ENCODE results near the gene SERGEF.

The SERGEF gene

DNA sequence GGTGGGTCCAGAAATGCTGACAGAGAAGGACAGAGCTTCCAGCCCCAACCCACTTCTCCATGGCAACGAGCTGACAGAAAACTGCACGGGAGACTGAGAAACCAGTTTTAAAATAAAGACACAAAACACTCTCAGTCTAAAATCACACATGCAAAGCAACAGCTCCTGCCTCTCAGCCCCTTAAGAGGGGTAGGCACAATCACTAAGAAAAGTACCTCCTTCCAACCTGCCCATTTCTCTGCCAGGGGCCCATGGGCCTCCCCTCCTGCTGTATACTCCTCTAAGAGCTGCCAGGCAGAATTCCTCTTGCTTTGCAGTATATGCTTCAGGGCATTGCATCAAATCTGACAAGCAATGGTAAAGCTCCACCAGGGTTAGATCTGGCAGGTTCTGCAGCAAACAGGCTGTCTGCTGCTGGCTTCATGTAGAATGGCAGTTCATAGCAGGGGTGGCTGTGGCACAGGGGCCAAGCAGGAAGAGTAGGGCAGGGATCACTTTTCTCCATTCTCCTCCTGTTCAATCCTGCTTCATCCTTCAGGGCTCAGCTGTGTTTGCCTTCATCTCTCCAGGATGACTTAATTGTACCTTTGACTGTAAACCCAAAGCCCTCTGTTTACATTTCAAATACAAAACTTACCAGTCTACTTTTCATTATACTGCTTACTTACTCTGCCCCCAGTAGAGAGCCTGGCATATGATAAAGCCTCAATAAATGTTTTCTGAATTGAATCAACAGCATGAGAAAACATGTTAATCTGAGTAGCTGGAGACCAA lies 200.6 kb downstream of the SERGEF start:
- no peak for DNase-seq (ENCODE audit: low spot score)

DNA sequence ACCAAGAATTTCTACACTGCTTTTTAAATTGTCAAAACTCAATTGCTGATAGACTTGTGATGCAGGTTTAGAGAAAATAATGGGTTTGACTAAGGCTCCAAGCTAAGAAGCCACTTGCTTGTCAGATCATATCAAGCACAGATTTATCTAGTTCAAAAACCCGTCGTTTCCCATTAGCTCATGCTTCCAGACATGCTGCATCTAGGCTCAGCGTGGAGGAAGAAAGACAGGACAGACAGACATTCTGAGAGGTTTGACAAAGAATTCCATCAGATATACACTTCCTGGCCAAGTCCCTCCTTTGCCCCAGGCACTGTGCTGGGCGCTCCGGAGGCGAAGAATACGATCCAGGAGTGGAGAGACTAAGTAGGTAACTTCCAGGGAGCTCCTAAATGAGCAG lies 201.5 kb downstream of the SERGEF start:
- DNase-seq (ENCODE audit: low spot score): no peak

DNA sequence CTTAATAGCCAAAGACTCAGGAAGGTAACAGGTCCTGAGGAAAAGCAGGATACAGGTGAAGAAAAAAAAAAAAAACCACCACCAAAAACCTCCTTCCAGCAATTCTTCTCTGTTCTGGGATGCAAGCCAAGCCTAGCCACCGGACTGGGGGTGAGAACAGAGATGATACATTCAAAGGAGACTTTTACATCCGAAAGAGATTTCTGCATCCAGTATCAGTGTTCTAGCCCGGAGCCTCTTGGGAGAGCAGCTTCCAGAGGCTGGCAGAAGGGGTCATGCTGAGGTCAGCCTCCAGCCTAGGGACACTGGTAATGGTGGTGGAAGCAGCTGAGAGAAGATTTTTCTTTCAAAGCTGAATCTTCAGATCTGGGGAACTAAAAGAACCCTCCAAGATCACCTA lies 202.1 kb downstream of the SERGEF start:
- DNase-seq (ENCODE audit: low spot score): no peak

DNA sequence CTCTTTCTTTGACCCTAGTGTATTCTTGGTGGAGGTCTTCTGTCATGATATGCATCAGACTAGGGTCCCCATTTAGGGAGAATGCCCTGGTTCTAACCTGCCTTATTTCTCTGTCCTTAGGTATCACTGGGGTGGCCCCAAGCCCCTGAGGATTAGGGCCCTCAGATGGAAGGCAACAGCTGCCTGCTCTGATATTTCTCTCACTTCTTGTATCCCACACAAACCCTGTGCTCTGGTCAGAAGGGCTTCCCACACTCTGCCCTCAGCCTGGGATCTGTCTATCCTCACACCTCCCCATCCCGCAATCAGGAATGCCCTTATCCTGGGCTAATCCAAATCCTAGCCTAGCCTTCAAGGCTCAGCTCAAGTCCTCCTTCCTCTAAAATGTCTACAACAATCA lies 202.8 kb downstream of the SERGEF start:
- no peak for DNase-seq (ENCODE audit: low spot score)

DNA sequence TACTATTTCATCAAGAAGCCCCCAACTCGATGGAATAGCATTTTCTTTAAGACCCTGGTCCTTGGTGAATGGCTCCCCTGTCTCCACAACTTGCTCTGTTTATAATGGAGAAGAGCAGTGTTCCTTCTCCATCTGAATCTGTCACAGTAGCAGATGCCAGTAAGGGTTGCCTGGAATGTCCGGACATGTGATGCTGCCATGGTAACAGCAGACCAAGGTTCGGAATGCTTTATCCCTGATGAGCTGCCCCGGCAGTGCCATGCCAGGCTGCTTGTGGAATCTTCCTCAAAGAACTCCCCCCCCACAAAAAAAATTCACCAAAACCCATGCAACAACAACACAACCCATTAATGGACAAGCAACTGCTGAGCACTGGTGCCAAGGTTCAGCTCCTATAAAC lies 205.8 kb downstream of the SERGEF start:
- no peak for DNase-seq (ENCODE audit: low spot score)

DNA sequence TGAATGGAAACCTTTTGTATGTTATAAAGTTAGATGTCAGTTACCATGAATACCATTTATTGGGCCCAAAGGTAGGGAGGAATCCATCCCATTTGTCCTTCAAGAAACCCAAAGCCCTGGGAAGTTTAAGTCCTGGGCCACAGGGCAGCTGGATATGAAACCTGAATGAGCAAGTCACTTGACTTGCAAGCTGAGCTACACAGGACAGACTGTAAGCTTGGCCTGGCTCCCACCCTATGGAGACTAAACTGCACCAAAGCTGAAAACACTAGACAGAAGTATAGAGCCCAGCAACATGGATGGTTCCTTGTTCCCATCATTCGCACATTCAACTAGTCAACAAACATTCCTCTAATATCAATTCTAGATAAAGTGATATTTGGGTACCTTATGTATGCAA lies 207.0 kb downstream of the SERGEF start:
- no peak for DNase-seq (ENCODE audit: low spot score)

DNA sequence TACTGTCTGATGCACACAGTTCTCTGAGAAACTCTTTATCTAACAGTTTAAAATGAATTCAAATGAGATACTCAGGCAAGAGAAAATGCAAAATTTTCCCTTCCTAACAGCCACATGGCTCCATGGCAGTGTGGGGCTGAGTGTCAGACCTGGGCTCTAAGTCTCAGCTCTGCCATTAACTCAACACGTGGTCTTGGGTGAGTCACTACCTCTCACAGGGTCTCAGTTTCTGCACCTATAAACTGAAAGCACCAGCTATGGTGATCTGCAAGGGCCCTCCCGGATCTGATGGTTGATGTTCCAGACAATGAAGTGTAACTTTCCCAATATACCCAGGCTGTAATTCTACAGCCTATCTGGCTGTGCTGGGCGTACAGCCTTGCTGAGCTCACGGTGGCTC lies 207.8 kb downstream of the SERGEF start:
- DNase-seq (ENCODE audit: low spot score): no peak

DNA sequence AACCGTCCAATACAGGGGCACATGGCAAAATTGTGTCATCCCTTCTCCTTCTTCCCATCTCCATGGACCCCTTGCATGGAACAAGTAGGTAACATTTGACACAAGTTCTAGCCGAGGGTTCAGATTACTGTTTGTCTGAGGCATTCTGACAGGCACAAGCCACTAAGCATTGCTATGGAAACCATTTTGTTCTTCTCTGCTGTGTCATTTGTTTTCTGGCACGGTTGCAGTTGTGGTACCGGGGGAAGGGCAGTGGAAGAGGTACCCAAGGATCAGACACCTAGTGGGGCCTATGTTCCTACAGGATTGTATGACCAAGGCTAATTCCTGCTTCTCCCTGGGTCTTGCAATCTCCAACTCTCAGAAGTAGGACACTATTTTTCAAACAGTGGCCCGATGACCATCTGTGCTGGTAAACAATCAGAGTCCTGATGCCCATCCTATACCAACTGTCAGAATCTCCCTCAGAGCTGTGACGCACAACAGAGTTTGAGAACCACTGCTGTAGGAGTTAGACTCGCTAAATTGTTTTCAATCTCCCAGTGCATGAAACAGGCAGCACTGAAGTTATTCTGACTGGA lies 209.0 kb downstream of the SERGEF start:
- no peak for DNase-seq (ENCODE audit: low spot score)

DNA sequence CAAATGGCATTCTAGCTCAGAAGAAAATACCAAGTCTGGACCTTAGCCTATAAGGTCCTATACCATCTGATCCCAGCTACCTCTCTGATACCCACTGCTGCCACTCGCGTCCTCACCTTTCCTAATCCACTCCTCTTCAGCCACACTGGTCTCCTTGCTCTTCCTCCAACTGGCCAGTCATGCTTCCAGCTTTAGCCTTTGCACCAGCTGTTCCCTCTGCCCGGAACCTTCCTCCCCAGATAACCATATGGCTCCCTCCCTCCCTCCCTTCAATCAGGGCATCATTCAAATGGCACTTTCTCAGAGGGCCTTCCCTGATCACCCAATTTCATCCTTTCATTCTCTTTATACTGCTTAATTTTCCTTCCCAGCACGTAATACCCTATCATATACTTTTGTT lies 210.4 kb downstream of the SERGEF start:
- no peak for DNase-seq (ENCODE audit: low spot score)

DNA sequence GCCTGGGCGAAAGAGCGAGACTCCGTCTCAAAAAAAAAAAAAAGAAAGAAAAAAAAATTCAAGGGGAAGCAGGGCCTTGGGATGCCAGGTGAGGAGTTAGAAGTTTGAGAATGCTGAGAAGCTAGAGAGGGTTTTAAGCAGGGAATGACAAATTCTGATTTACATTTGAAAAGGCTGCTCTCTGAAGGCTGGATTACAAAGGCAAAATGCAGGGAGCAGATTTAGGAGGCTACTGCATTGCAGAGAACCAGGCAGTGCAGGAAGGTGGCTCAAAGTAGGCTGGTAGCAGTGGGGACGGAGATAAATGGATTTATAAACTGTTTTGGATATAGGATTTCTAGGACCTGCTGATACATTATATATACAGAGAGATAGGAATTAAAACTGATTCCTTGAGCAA lies 211.7 kb downstream of the SERGEF start:
- no peak for DNase-seq (ENCODE audit: low spot score)

DNA sequence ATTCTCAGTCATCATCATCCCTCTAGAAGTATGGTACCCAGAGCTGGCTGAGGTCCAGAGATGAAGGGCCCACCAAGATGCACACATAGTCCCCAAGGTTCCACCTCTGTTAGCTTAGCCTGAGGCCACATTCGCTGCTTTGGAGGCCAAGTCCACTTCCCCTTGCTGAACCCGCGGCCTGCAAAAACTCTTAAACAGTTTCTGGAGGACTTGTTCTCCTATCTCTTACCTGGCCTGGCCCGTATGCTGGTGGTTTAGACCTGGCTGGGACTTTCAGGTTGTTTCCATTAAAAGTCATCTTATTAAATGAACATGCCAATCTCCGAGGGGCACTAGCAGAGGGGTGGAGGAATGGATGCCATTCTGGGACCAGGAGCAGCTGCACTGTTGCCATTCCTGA lies 213.7 kb downstream of the SERGEF start:
- no peak for DNase-seq (ENCODE audit: low spot score)

DNA sequence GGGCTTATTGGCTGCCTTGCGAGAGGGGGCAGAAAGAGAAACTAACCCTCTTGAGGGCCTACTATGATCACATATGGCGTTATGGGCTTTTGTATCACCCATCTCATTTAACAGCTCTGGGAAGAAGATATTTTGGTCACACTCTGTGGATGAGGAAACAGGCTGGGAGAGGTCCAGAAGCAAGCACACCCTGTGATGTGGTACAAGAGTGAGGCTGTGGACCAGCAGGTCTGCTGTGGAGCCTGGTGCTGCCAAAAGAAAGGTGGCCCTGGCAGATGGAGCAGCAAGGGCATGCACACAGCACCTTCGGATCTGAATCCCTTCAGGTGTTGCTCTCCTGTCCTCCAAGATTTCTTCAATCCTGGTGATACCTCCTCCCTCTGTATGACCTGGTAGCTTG lies 214.1 kb downstream of the SERGEF start:
- DNase-seq (ENCODE audit: low spot score): no peak

DNA sequence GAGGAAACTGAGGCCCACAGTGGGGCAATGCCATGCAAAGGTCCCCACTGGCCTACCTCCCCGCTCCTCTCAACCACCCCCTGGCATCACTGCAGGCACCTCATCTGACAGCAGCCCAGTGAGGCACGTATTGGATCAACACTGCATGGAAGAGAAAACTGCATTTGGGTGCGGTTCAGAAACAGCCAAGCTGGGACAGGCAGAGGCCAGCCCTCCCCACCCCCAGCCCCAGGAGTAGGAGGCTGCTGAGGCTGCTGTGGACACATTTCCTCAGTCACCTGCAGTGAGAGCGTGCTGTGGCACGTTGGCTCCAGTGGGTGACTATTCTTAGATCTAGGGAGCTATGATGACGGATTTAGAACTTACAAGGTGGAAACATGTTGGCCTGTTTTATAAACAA lies 214.6 kb downstream of the SERGEF start:
- DNase-seq (ENCODE audit: low spot score): no peak

DNA sequence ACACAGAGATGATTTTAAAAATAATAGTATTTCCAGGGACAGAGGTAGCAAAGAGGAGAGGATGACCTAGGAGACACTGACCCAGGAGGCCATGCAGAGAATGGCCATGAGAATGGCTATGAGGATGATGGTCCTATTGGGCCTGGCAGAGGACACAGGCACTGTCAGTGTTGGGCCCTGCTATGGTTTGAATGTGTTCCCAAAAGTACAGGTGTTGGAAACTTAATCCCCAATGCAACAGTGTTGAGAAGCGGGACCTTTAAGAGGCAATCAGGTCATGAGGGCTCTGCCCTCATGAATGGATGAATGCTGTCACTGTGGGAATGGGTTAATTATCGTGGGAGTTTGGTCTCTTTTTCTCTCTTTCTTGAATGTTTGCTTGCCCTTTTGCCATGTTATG lies 216.7 kb downstream of the SERGEF start:
- no peak for DNase-seq (ENCODE audit: low spot score)

DNA sequence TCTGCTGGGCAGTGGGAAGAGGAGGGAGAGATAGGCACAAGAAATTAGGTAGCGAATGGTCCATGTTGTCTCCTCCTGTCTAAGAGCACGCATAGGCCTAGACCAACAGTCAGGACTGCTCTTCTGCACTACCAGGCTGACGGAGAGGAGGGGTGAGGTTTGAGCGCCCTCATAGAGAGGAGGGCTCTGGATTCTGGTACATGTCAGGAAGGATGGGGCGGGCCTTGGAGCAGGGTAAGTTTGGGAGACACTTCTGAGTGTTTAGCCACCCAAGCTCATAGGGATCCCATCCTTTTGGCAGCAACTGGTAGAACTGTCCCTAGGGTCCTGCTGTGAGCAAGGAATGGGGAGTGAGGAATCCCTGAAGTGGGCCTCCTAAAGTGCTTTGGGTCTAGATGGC lies 217.9 kb downstream of the SERGEF start:
- no peak for DNase-seq (ENCODE audit: low spot score)

DNA sequence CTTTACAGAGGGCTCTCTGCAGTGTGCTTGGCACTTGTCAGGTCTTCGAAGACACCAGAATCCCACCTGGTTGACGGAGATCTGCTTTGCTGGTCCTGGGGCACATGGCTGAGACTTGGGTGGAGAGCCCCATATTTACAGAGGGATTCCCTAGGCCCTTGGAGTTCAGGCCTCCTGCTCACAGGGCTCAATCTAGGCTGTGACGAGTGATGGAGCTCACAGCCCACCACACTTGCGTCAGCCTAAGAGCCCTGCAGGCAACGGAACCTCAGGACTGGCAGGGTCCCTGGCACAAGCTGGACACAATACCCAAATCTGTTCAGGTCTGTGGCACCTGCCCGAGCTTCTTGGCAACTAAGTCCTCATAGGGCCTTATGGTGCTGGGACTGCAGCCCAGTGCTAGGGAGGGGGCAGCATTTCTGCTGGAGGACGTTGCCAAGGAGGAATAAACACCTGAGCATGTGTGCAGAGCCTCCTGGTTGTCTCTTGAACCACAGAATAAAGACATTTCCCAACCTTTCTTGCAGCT lies 219.1 kb downstream of the SERGEF start:
- no peak for DNase-seq (ENCODE audit: low spot score)

DNA sequence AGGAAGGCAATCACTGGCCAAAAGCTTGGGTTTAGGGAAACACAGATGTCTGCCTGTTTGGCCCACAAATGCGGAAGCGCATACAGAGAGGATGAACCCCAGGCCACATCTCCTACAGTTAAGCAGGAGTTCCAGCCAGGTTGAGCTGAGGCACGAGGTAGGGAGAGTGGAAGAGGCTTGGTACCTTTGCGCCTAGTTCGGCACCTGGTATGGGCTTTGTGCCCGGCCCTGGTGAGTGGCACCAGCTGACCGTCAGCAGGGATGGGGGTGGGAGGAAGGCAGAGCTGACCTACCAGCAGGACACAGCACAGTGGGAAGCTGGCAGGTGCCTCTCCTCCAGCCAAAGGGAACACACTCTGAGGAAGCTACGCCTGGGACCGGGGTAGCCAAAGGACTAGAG lies 220.7 kb downstream of the SERGEF start:
- no peak for DNase-seq (ENCODE audit: low spot score)

DNA sequence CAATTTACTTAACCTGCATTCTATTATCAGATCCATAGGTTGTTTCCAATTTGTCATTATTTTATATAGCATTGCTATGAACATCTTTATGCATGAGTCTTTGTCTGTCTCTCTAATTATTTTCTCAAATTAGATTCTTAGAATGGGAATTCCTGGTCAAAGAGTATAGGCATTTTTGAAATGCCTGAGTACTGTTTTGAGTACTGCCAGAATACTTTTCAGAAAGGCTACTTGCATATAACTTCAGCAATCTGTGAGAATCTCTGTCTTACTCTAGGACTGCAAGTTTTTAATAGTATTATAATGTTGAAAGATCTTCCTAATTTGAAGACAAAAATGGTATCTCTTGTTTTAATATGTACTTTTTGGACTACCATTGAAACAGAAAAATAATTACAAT lies 221.7 kb downstream of the SERGEF start:
- DNase-seq (ENCODE audit: low spot score): no peak

DNA sequence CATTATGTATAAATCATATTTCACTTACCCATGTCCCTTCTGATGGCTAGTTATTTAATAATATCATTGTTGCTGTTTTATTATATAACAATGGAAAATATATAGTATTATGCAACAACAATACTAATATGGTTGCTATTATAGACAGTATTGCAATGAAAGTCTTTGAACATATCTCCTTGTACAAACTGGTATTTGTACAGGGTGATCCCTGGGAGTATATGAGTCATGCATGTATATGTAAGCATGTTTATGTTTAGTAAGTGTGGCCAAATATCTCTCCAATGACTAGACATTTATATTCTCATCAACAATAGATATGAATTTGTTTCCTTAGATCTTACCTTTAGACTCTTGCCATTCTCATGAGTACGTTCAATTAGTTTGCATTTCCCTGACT lies 222.4 kb downstream of the SERGEF start:
- no peak for DNase-seq (ENCODE audit: low spot score)

DNA sequence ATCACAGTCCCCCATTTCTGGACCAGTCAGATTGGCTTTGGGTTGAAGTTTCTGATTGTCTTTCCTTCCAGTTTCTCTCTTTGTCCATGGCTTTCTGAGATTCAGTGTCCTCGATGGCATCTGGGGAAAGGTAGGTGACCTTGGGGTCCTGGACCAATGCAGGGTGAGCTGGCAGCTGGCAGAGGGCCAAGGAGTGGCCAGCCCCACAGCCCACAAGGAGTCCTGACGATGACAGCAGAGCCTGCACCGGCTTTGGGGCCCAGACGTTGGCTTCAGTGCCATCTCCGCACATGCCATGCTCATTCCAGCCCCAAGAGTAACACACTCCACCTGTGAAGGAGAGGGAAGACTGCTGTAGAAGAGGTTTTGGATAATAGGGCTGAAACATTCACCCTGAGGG lies 224.8 kb downstream of the SERGEF start:
- no peak for DNase-seq (ENCODE audit: low spot score)

DNA sequence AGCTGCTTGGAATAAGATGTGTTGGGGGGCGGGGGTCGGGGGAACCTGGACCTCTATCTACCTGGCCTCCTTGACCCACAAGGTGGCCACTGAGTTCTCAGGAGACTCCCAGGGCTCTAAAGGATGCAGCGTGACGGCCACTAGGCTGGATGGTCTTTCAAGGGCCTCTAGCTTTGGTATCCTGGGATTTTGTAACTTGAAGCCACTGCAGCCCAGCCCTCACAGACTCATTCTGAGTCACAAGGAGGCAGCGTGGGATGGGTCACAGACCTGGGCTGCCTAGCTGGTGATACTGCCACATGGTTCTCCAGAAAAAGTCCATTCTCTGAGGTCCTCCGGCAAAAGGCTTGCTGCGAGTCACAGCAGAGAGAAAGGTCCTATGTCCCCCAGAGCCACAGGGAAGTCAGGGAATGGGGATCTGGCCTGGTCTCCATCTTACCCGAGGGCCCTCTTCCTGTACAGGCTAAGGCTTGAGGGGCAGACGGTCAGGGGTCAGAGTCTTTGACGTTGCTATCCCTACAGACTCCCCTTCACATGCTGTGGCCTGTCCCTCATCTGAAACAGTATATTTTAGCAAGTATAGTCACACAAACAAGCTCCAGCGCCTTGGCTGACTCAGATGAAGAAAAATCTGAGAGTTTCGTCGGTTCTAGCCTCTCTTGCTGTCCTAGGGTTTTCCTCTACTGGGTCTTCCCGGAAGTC lies 225.9 kb downstream of the SERGEF start:
- DNase-seq (ENCODE audit: low spot score): no peak

DNA sequence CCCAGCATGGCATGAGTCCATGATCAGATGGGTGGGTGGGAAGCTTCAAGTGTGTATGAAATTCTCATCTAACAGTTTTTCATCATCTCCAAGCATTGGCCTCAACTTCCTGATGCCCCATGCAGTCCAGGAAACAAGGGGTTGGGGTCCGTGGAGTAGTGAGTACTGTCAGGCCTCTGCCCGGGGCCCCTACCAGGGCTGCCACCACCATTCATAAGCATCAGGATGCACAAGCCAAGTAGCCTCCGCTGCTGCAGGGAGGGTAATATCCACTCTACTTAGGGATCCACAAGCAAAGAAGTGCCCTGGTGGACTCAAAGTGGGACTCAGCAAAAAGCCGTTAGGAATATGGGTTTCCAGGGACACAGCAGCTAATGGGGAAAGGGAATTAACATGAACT lies 229.0 kb downstream of the SERGEF start:
- DNase-seq (ENCODE audit: low spot score): no peak

DNA sequence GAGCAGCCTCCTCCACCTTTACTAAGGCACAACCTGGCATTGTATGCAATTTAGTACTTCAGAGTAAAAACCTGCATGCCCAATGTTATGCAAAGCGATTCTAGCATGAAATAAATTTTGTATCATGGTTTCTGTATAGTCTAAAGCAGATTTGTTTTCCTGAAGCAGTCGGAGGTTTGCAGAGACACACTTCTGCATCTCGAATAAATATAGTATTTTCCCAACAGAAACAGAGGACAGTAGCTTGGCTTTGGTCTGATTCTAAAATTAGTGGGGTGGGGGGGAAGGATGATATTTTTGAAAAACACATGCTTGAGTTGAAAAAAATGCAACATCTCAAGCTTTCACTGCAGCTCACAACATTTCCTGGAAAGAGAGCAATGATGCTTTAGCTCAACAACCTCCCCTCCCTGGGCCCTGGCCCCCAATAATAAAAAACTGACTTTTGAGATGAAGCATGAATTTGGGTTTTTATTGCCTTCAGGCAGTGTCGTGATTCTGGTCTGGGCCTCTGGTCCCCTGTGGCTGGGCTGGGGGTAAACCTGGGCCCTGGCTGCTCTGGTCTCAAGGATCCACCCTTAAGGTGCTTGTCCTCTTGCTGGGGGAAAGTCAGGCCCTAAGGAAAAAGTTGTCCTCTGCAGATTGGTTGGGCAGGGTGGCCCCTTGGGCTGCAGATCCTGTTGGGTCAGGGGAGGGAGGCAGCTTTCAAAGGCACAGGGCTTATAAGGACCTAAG lies 230.1 kb downstream of the SERGEF start:
- no peak for DNase-seq (ENCODE audit: low spot score)

All from left forelimb (tissue), 1 donor.